Coronary artery (tissue), 2 donors: ENCODE results near the gene WNT4.
A peak's percentile ranks its signal among the peaks of the same experiment; 100 is the strongest.

Source experiments
- DNase-seq: peaks from one replicate; pipeline ENCODE4 v3.0.0-alpha.2; 2017; ENCODE audit warnings: low spot score
- H3K27ac ChIP-seq, 2 donors: fragments of 200-600 bp; sonication (generic); one replicate each; pipeline ENCODE4 v1.5.1; 2016 to 2019
- H3K4me3 ChIP-seq: fragments of 200-600 bp; sonication (generic); 2 replicates; pipeline ENCODE4 v1.5.1; 2016; ENCODE audit warnings: mild to moderate bottlenecking, moderate library complexity
- CTCF ChIP-seq: fragments of 200-600 bp; sonication (generic); IDR thresholded peaks from one replicate; pipeline ENCODE4 v1.5.1; 2019; ENCODE audit warnings: antibody characterized with exemption

The WNT4 gene

GRCh38 chr1:22111620-22112019 lies 31.3 kb downstream of the WNT4 start:
- no peak overlapping the region for H3K4me3 ChIP-seq
- no peak for TF ChIP-seq CTCF
- H3K27ac ChIP-seq, result no peak overlapping the region
- no peak for DNase-seq

GRCh38 chr1:22111115-22111514 lies 31.8 kb downstream of the WNT4 start:
- H3K27ac ChIP-seq, result no peak overlapping the region
- no peak overlapping the region for H3K4me3 ChIP-seq
- TF ChIP-seq CTCF, result no peak
- no peak for DNase-seq

DNA sequence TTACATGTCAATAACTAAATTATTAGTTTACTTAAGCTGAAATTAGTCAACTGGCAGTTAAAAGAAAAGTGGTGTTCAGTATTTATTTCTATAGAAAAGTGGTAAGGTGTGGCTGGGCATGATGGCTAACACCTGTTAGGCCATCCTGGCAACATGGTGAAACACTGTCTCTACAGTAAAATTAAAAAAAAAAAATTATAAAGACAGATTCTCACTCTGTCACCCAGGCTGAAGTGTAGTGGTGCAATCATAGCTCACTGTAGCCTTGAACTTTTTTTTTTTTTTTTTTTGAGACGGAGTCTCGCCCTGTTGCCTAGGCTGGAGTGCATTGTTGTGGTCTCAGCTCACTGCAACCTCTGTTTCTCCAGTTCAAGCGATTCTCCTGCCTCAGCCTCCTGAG lies 32.9 kb downstream of the WNT4 start:
- Histone ChIP-seq H3K4me3 (no peak overlapping the region), H3K27ac (no peak overlapping the region)
- TF ChIP-seq CTCF, result no peak
- no peak for DNase-seq

GRCh38 chr1:22108339-22109105 lies 34.4 kb downstream of the WNT4 start:
- TF ChIP-seq CTCF, result no peak
- H3K27ac ChIP-seq, result no peak overlapping the region
- H3K4me3 ChIP-seq, result no peak overlapping the region
- DNase-seq, result no peak

GRCh38 chr1:22107126-22107525 lies 35.8 kb downstream of the WNT4 start:
- no peak overlapping the region for H3K4me3 ChIP-seq
- no peak for DNase-seq
- no peak overlapping the region for H3K27ac ChIP-seq
- TF ChIP-seq CTCF, result no peak

DNA sequence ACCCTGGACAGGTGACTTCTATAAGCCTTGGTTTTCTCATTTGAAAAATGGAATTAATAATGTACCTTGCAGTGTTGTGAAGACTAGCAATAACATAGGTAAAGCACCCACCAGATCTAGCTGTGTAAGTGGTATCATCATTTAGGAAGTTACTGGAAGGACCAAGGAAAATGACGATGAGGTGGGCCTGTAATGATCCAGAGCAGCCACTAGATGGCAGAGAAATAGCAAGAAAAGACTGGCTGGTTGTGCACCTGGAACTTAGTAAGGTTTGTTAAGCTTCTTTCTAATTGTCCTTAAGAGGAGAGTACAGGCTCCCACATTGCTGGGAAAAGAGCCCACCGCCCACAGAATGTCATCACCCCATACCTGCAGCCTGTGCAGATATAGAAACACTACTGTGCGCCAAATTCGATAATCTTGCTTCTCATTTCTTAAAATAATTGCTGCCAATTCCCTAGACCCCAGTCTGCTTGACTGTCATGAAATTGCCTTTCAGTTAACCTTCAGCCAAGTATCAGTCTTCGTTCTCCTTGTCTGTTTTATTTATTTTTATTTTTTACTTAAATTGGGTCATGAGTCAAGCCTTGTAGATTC lies 37.2 kb downstream of the WNT4 start:
- DNase-seq, result no peak
- Histone ChIP-seq H3K27ac (no peak overlapping the region), H3K4me3 (no peak overlapping the region)
- peak; percentile 67 for TF ChIP-seq CTCF

GRCh38 chr1:22104865-22105437 lies 37.9 kb downstream of the WNT4 start:
- no peak overlapping the region for H3K4me3 ChIP-seq
- H3K27ac ChIP-seq, result no peak overlapping the region
- TF ChIP-seq CTCF, result no peak
- DNase-seq, result no peak
